CD14-positive monocyte (primary cell): ENCODE data around the gene GPI. TPM values are rescaled to one million over a fixed set of nuclear protein-coding genes. Genes with fewer than 3 reads are reported as not detected.

Experiments used
- DNase-seq, 3 donors: peaks; one replicate each; pipeline ENCODE4 v3.0.0-alpha.2; 2011 to 2022
- H2AFZ ChIP-seq: 2 replicates; pipeline ENCODE4 v1.6.0; 2012; ENCODE audit warnings: mild to moderate bottlenecking, low read depth, low read length, inconsistent platforms; ENCODE audit not compliant: insufficient read depth, poor library complexity, severe bottlenecking
- H3K27ac ChIP-seq, 2 donors: 1 replicate in 1 of 2; 2 replicates in 1 of 2; pipeline ENCODE4 v1.5.1; 2012 to 2013; ENCODE audit warnings: low read length in 2 of 2, control low read depth in 1 of 2, inconsistent platforms in 1 of 2, low read depth in 1 of 2, mild to moderate bottlenecking in 1 of 2
- H3K27me3 ChIP-seq, 2 donors: one replicate each; pipeline versions ENCODE4 v1.6.0 to v1.6.1; 2011 to 2013; ENCODE audit warnings: low read length in 2 of 2; ENCODE audit not compliant: control insufficient read depth in 2 of 2, insufficient read depth in 2 of 2
- H3K36me3 ChIP-seq, 2 donors: replicated peaks in 1 of 2; 1 replicate in 1 of 2; 2 replicates in 1 of 2; pipeline versions ENCODE4 v1.5.1 to v1.6.1; 2012 to 2013; ENCODE audit warnings: low read length in 2 of 2, control low read depth in 1 of 2, inconsistent platforms in 1 of 2, mild to moderate bottlenecking in 1 of 2; ENCODE audit not compliant: insufficient read depth in 2 of 2, control insufficient read depth in 1 of 2
- H3K4me1 ChIP-seq, 2 donors: 1 replicate in 1 of 2; 2 replicates in 1 of 2; pipeline versions ENCODE4 v1.5.1 to v1.6.1; 2012 to 2013; ENCODE audit warnings: low read length in 2 of 2, control low read depth in 1 of 2, inconsistent platforms in 1 of 2, mild to moderate bottlenecking in 1 of 2, moderate library complexity in 1 of 2; ENCODE audit not compliant: insufficient read depth in 2 of 2, control insufficient read depth in 1 of 2
- H3K4me2 ChIP-seq: replicated peaks from 2 replicates; pipeline ENCODE3; 2012; ENCODE audit warnings: low read length, moderate library complexity, mild to moderate bottlenecking; ENCODE audit not compliant: poor library complexity, severe bottlenecking; ENCODE audit errors: extremely low read depth
- H3K4me3 ChIP-seq, 3 experiments: fragments of 200-600 bp in 1 of 3; sonication (generic) in 1 of 3; replicated peaks in 1 of 3; 1 replicate in 2 of 3; 2 replicates in 1 of 3; pipeline ENCODE4 v1.5.1; 2011 to 2013; ENCODE audit warnings: low read length in 3 of 3, mild to moderate bottlenecking in 3 of 3, control low read depth in 2 of 3, low read depth in 2 of 3, inconsistent platforms in 1 of 3, moderate library complexity in 1 of 3
- H3K79me2 ChIP-seq: 2 replicates; pipeline ENCODE4 v1.6.0; 2012; ENCODE audit warnings: mild to moderate bottlenecking, control low read depth, inconsistent platforms, low read length, moderate library complexity; ENCODE audit not compliant: insufficient read depth
- H3K9ac ChIP-seq: 2 replicates; pipeline ENCODE4 v1.6.0; 2017; ENCODE audit warnings: low read length, mild to moderate bottlenecking; ENCODE audit not compliant: insufficient read depth, poor library complexity, severe bottlenecking
- H3K9me3 ChIP-seq, 2 donors: replicated peaks in 1 of 2; 1 replicate in 1 of 2; 2 replicates in 1 of 2; pipeline versions ENCODE4 v1.5.1 to v1.6.1; 2012 to 2013; ENCODE audit warnings: low read length in 2 of 2, control low read depth in 1 of 2; ENCODE audit not compliant: control insufficient read depth in 1 of 2, insufficient read depth in 1 of 2
- H4K20me1 ChIP-seq: 2 replicates; pipeline ENCODE4 v1.6.0; 2012; ENCODE audit warnings: mild to moderate bottlenecking, low read length, control low read depth, moderate library complexity; ENCODE audit not compliant: insufficient read depth
- H3K27ac Mint-ChIP-seq, 7 donors: one replicate each; pipeline ENCODE4 v1.8.0; 2020; ENCODE audit warnings: mild to moderate bottlenecking in 7 of 7, mixed read lengths in 7 of 7, moderate library complexity in 6 of 7, inconsistent platforms in 2 of 7
- H3K27me3 Mint-ChIP-seq, 3 donors: one replicate each; pipeline ENCODE4 v1.8.0; 2021 to 2022; ENCODE audit warnings: low read depth in 3 of 3, mild to moderate bottlenecking in 3 of 3, mixed read lengths in 3 of 3, moderate library complexity in 3 of 3, inconsistent platforms in 1 of 3
- H3K36me3 Mint-ChIP-seq, 2 donors: one replicate each; pipeline ENCODE4 v1.8.0; 2020; ENCODE audit warnings: mixed read lengths in 2 of 2, inconsistent platforms in 1 of 2, mild to moderate bottlenecking in 1 of 2
- H3K4me1 Mint-ChIP-seq: one replicate; pipeline ENCODE4 v1.8.0; 2020; ENCODE audit warnings: mild to moderate bottlenecking, mixed read lengths
- H3K4me3 Mint-ChIP-seq, 2 donors: one replicate each; pipeline ENCODE4 v1.8.0; 2020; ENCODE audit warnings: mild to moderate bottlenecking in 2 of 2, mixed read lengths in 2 of 2, moderate library complexity in 1 of 2
- H3K9me3 Mint-ChIP-seq, 7 donors: one replicate each; pipeline ENCODE4 v1.8.0; 2020 to 2022; ENCODE audit warnings: mixed read lengths in 7 of 7, mild to moderate bottlenecking in 6 of 7, moderate library complexity in 6 of 7, inconsistent platforms in 2 of 7
- CTCF ChIP-seq: fragments of 200-600 bp; IDR thresholded peaks from one replicate; pipeline ENCODE4 v1.8.0; 2022; ENCODE audit warnings: antibody characterized with exemption, mild to moderate bottlenecking
- WGBS: methylation state at CpG from one replicate; pipeline ENCODE4 v1.1.5; 2013; ENCODE audit warnings: missing lambda C conversion rate; ENCODE audit not compliant: insufficient coverage; 5-methylcytosine and 5-hydroxymethylcytosine counted together
- intact Hi-C, 2 donors: fragments of 100-400 bp; cut with micrococcal nuclease; formaldehyde crosslinking; loops; one replicate each; pipeline versions ENCODE4 v1.15.0 to v1.15.1; 2023
- polyA plus RNA-seq, 3 donors: library from polyadenylated mRNA; depleted of rRNA in 1 of 3; unstranded in 2 of 3; stranded (reverse) in 1 of 3; fragments of 300-500 nt in 2 of 3; fragments of >200 nt in 1 of 3; fragmentation: Illumina TruSeq in 2 of 3; gene quantifications; 1 replicate in 2 of 3; 2 replicates in 1 of 3; pipeline ENCODE4 v1.2.3, GENCODE V29; 2012 to 2021

The GPI gene
- polyA plus RNA-seq, 3 donors, result 81.2 to 107 (median 95.3) TPM

GRCh38 chr19:34404109-34404909 is 39.3 kb downstream of the GPI start, which contains the start of gene PDCD2L:
Gene PDCD2L, plus strand, starts transcription at chr19:34404399. Its CDS starts 32 bp downstream, at chr19:34404431.
- Histone ChIP-seq H3K9me3 (no peaks in the 10 kb centered on the region), H3K79me2 (no peaks in the 10 kb centered on the region), H3K36me3 (peaks cover 13 to 18% of the 10 kb centered on the region in 2 donors), H4K20me1 (no peaks in the 10 kb centered on the region), H3K4me3 (peak within 1 kb of the TSS; percentile 72 to 88 (median 80)), H3K4me2 (peak within 1 kb of the TSS; percentile 96), H3K9ac (peak within 1 kb of the TSS; percentile 72), H3K27me3 (no peaks in the 10 kb centered on the region), H3K4me1 (peaks cover 10 to 12% of the 10 kb centered on the region in 2 donors), H3K27ac (peak within 1 kb of the TSS in 1 of 2 donors; percentile 3), H2AFZ (peak within 1 kb of the TSS; percentile 99)
- WGBS, result 0% methylated on average over 67 of the region's 69 CpGs
- no peak for TF ChIP-seq CTCF
- DNase-seq, result peak; percentile 81 to 84 (median 81)
- H3K9me3 Mint-ChIP-seq, result no peaks in the 10 kb centered on the region
- peak within 1 kb of the TSS; percentile 86 to 90 for H3K4me3 Mint-ChIP-seq
- peaks cover 9% of the 10 kb centered on the region for H3K4me1 Mint-ChIP-seq
- peaks cover 16 to 19% of the 10 kb centered on the region in 2 donors for H3K36me3 Mint-ChIP-seq
- intact Hi-C loops, result no loop called here
- peak within 1 kb of the TSS in 6 of 7 donors; percentile 20 to 84 (median 48) for H3K27ac Mint-ChIP-seq
- peaks cover 0 to 2% (median 0%) of the 10 kb centered on the region in 3 donors for H3K27me3 Mint-ChIP-seq

- H3K4me3 ChIP-seq, result no peak overlapping the region
- DNase-seq, result no peak
- WGBS, result 100% methylated on average over 1 of the region's 13 CpGs
- intact Hi-C loops, result no loop called here
- no peak overlapping the region for H3K27ac ChIP-seq
- no peak for TF ChIP-seq CTCF
- no peaks in the 10 kb centered on the region for H3K9me3 ChIP-seq
- Mint-ChIP-seq H3K27ac (no peak overlapping the region), H3K9me3 (no peaks in the 10 kb centered on the region), H3K27me3 (peaks cover 0 to 2% (median 0%) of the 10 kb centered on the region in 3 donors), H3K4me1 (peaks cover 12% of the 10 kb centered on the region), H3K36me3 (peaks cover 6% of the 10 kb centered on the region in 2 donors), H3K4me3 (peak overlapping the region in 1 of 2 donors; percentile 41)
- H3K79me2 ChIP-seq, result no peaks in the 10 kb centered on the region
- H3K36me3 ChIP-seq, result peaks cover 0 to 9% of the 10 kb centered on the region in 2 donors
- no peak overlapping the region for H2AFZ ChIP-seq
- no peak overlapping the region for H3K9ac ChIP-seq
- no peak overlapping the region for H3K4me2 ChIP-seq
- H3K4me1 ChIP-seq, result peaks cover 10 to 12% of the 10 kb centered on the region in 2 donors
- H3K27me3 ChIP-seq, result no peaks in the 10 kb centered on the region
- H4K20me1 ChIP-seq, result no peaks in the 10 kb centered on the region
Observed at GRCh38 chr19:34405892-34406660, 41.1 kb downstream of the GPI start.
